PC-9 (cell line): ENCODE results near the gene PIK3C3. TPM values are rescaled to one million over a fixed set of nuclear protein-coding genes. Genes with fewer than 3 reads are reported as not detected.

ENCODE experiments used
- BruUV-seq: library from RNA; stranded (reverse); fragments of 400-500 nt; replicated peaks from 2 replicates; lab custom pipeline; 2021; lab: Mats Ljungman, UMichigan
- CTCF ChIA-PET: fragments of 300-600 bp; sonication (Branson Sonifier 250); formaldehyde crosslinking; loops from one replicate; lab custom pipeline; 2022; ENCODE audit warnings: antibody characterized with exemption; lab: Charles Lee
- POLR2A ChIA-PET: fragments of 300-600 bp; sonication (Branson Sonifier 250); formaldehyde crosslinking; loops from one replicate; lab custom pipeline; 2022; ENCODE audit warnings: antibody characterized with exemption; ENCODE audit not compliant: unreplicated experiment; lab: Charles Lee
- DNase-seq, 2 experiments: peaks; one replicate each; pipeline versions ENCODE4 v3.0.0 to v3.0.0-alpha.2; 2015 to 2022; ENCODE audit warnings: mixed read lengths in 1 of 2
- H2AFZ ChIP-seq: fragments of 200-600 bp; sonication (generic); 2 replicates; pipeline ENCODE4 v1.8.1; 2017; ENCODE audit warnings: antibody characterized with exemption
- H3F3A ChIP-seq: fragments of 200-600 bp; sonication (generic); 2 replicates; pipeline ENCODE4 v1.8.1; 2017; ENCODE audit warnings: antibody characterized with exemption, mild to moderate bottlenecking, low read depth; ENCODE audit not compliant: insufficient read depth
- H3K27ac ChIP-seq: fragments of 200-600 bp; sonication (generic); 2 replicates; pipeline ENCODE4 v1.6.1; 2016; ENCODE audit warnings: mixed run types
- H3K27me3 ChIP-seq: fragments of 200-600 bp; sonication (generic); 2 replicates; pipeline ENCODE4 v1.6.1; 2016; ENCODE audit warnings: low read depth, mixed run types; ENCODE audit not compliant: insufficient read depth
- H3K36me3 ChIP-seq: fragments of 200-600 bp; sonication (generic); 2 replicates; pipeline ENCODE4 v1.6.1; 2016; ENCODE audit warnings: low read depth, mixed run types
- H3K4me1 ChIP-seq: fragments of 200-600 bp; sonication (generic); replicated peaks from 2 replicates; pipeline ENCODE4 v1.6.1; 2016; ENCODE audit warnings: mixed run types; ENCODE audit not compliant: insufficient read depth
- H3K4me2 ChIP-seq: fragments of 200-600 bp; sonication (generic); 2 replicates; pipeline ENCODE4 v1.6.1; 2017; ENCODE audit warnings: mixed run types
- H3K4me3 ChIP-seq: fragments of 200-600 bp; sonication (generic); 2 replicates; pipeline ENCODE4 v1.6.1; 2016; ENCODE audit warnings: mixed run types
- H3K79me2 ChIP-seq: fragments of 200-600 bp; sonication (generic); 2 replicates; pipeline ENCODE4 v1.6.1; 2017; ENCODE audit warnings: low read depth, mixed run types
- H3K9me2 ChIP-seq: fragments of 200-600 bp; sonication (generic); 2 replicates; pipeline ENCODE4 v1.8.1; 2017; ENCODE audit warnings: mild to moderate bottlenecking; ENCODE audit not compliant: insufficient read depth
- H3K9me3 ChIP-seq: fragments of 200-600 bp; sonication (generic); 2 replicates; pipeline ENCODE4 v1.8.1; 2016; ENCODE audit warnings: low read depth; ENCODE audit not compliant: insufficient read depth
- H4K20me1 ChIP-seq: fragments of 200-600 bp; sonication (generic); 2 replicates; pipeline ENCODE4 v1.8.1; 2017; ENCODE audit not compliant: insufficient read depth
- CTCF ChIP-seq: fragments of 200-600 bp; sonication (generic); conservative IDR thresholded peaks from 2 replicates; pipeline ENCODE4 v1.6.1; 2017; ENCODE audit warnings: mixed run types, antibody characterized with exemption, mild to moderate bottlenecking, moderate library complexity
- EZH2 ChIP-seq: fragments of 200-600 bp; sonication (generic); IDR thresholded peaks from 2 replicates; pipeline ENCODE4 v1.8.0; 2017; ENCODE audit warnings: antibody characterized with exemption, low read depth
- intact Hi-C: fragments of 100-400 bp; cut with micrococcal nuclease; formaldehyde crosslinking; loops from one replicate; pipeline ENCODE4 v1.10.0; 2022; ENCODE audit not compliant: unreplicated experiment
- total RNA-seq: library from RNA; stranded (reverse); gene quantifications from 2 replicates; pipeline ENCODE4 v1.2.3, GENCODE V29; 2021

Gene PIK3C3
- total RNA-seq, 1 experiment from 2014 or later, result 31.4 TPM

GRCh38 chr18:41975284-41975683, 20.2 kb downstream of the PIK3C3 start:
- no peak overlapping the region for H2AFZ ChIP-seq
- intact Hi-C loops, result no loop called here
- H3K36me3 ChIP-seq, result no peaks in the 10 kb centered on the region
- no peak overlapping the region for H3K27ac ChIP-seq
- no peak for DNase-seq
- ChIA-PET CTCF (no interaction called here), POLR2A (no interaction called here)
- no peaks in the 10 kb centered on the region for H3F3A ChIP-seq
- H3K4me1 ChIP-seq, result no peaks in the 10 kb centered on the region
- H3K79me2 ChIP-seq, result no peaks in the 10 kb centered on the region
- no peak for TF ChIP-seq CTCF
- no peak for TF ChIP-seq EZH2
- H3K4me2 ChIP-seq, result no peak overlapping the region
- no peaks in the 10 kb centered on the region for H3K9me2 ChIP-seq
- BruUV-seq, result no TSS peak
- peaks cover 6% of the 10 kb centered on the region for H4K20me1 ChIP-seq
- H3K9me3 ChIP-seq, result no peaks in the 10 kb centered on the region
- H3K4me3 ChIP-seq, result no peak overlapping the region
- H3K27me3 ChIP-seq, result no peaks in the 10 kb centered on the region

- Histone ChIP-seq H3K4me3 (no peak overlapping the region), H2AFZ (no peak overlapping the region), H3K4me1 (no peaks in the 10 kb centered on the region), H3K27ac (no peak overlapping the region), H3K9me3 (no peaks in the 10 kb centered on the region), H4K20me1 (peaks cover 6% of the 10 kb centered on the region), H3F3A (no peaks in the 10 kb centered on the region), H3K27me3 (no peaks in the 10 kb centered on the region), H3K4me2 (no peak overlapping the region), H3K79me2 (no peaks in the 10 kb centered on the region), H3K9me2 (no peaks in the 10 kb centered on the region), H3K36me3 (no peaks in the 10 kb centered on the region)
- DNase-seq, result no peak
- intact Hi-C loops, result no loop called here
- CTCF ChIA-PET, result no interaction called here
- no peak for TF ChIP-seq EZH2
- no peak for TF ChIP-seq CTCF
- no TSS peak for BruUV-seq
- POLR2A ChIA-PET, result no interaction called here
Observed at GRCh38 chr18:41977233-41977632, 22.2 kb downstream of the PIK3C3 start.

GRCh38 chr18:41982942-41983660, 28.1 kb downstream of the PIK3C3 start:
- ChIA-PET CTCF (interaction anchor here (0.6 kb wide), 1 partner anchor 306 kb away, joined by 5 read pairs; no protein-coding TSS in a partner anchor), POLR2A (no interaction called here)
- H3K4me1 ChIP-seq, result no peaks in the 10 kb centered on the region
- H3K79me2 ChIP-seq, result no peaks in the 10 kb centered on the region
- TF ChIP-seq EZH2, result no peak
- no peak for TF ChIP-seq CTCF
- H4K20me1 ChIP-seq, result no peaks in the 10 kb centered on the region
- intact Hi-C loops, result no loop called here
- no peak overlapping the region for H2AFZ ChIP-seq
- no peaks in the 10 kb centered on the region for H3K36me3 ChIP-seq
- no peaks in the 10 kb centered on the region for H3K27me3 ChIP-seq
- no peak overlapping the region for H3K4me3 ChIP-seq
- no peak for DNase-seq
- no TSS peak for BruUV-seq
- H3K9me2 ChIP-seq, result no peaks in the 10 kb centered on the region
- no peaks in the 10 kb centered on the region for H3F3A ChIP-seq
- no peaks in the 10 kb centered on the region for H3K9me3 ChIP-seq
- no peak overlapping the region for H3K27ac ChIP-seq
- H3K4me2 ChIP-seq, result no peak overlapping the region
